ENCODE results near the gene ACAT1. TPM values are rescaled to one million over a fixed set of nuclear protein-coding genes. Genes with fewer than 3 reads are reported as not detected.

ACAT1 gene
- total and polyA plus RNA-seq, 2 of the 8 experiments (the other 6 are each of a cell fraction or from before 2014, with no cell fraction given), result 30.4 to 30.9 TPM

GRCh38 chr11:108085672-108086071 is 35.7 kb upstream of the ACAT1 start:
- 85% methylated on average over 2 of the region's 2 CpGs; no CpG with 5 or more reads in 1 of the 2 experiments for WGBS, 2 experiments (ENCODE audit: extremely low coverage in 1 of 2, insufficient coverage in 1 of 2, insufficient read length in 1 of 2, insufficient replicate concordance in 2 of 2, low coverage in 1 of 2, low lambda C conversion rate in 2 of 2, missing lambda C conversion rate in 1 of 2)

More at GRCh38 chr11:108085672-108086071, 35.7 kb upstream of the ACAT1 start:
- H2BK15ac ChIP-seq (ENCODE audit: low read length), result no peak overlapping the region
- CTCF ChIA-PET (ENCODE audit: partially characterized antibody), result interaction anchor here (1.0 to 1.2 kb wide), 2 partner anchors 21 to 26 kb away, joined by 3 to 4 read pairs; no protein-coding TSS in a partner anchor
- H3K14ac ChIP-seq (ENCODE audit: insufficient read length), result no peak overlapping the region
- no peaks in the 10 kb centered on the region for H3K79me1 ChIP-seq (ENCODE audit: low read depth, low read length)
- no peak overlapping the region for H2AFZ ChIP-seq (ENCODE audit: low read length)
- no peak overlapping the region for H4K5ac ChIP-seq (ENCODE audit: insufficient read length, low read depth, low read length)
- H3K23me2 ChIP-seq (ENCODE audit: low read depth, low read length), result no peaks in the 10 kb centered on the region; the same call in 1 of the 2 replicates
- no peaks in the 10 kb centered on the region for H3K79me2 ChIP-seq (ENCODE audit: control insufficient read depth in 1 of 2, insufficient read depth in 2 of 2, low read length in 2 of 2)
- POLR2A ChIA-PET (ENCODE audit: partially characterized antibody), result interaction anchor here (1.0 kb wide), 1 partner anchor 84 kb away, joined by 3 read pairs; no protein-coding TSS in a partner anchor
- H3K36me3 ChIP-seq (ENCODE audit: control insufficient read depth in 2 of 4, insufficient read depth in 4 of 4, low read length in 3 of 4), result peaks cover 0 to 7% (median 0%) of the 10 kb centered on the region in 4 experiments; a peak in 2 of 8 replicates
- H3K27me3 ChIP-seq (replicated peaks in 1 of 4; ENCODE audit: control insufficient read depth in 3 of 4, extremely low read depth in 1 of 4, insufficient read depth in 3 of 4, low read length in 3 of 4), result no peaks in the 10 kb centered on the region
- H3K27ac ChIP-seq (ENCODE audit: low read depth, low read length), result no peak overlapping the region
- H3K9me3 ChIP-seq (ENCODE audit: insufficient read depth in 2 of 2, low read depth in 1 of 2, low read length in 1 of 2), result no peaks in the 10 kb centered on the region
- no peak overlapping the region for H3K18ac ChIP-seq (ENCODE audit: extremely low read depth, low read length)
- no peak overlapping the region for H2BK12ac ChIP-seq (ENCODE audit: low read depth, low read length)
- TF ChIP-seq RXRA (IDR thresholded peaks at IDR 0.05; ENCODE audit: insufficient read depth, low read depth, low read length) (no peak), CEBPB (IDR thresholded peaks at IDR 0.05; ENCODE audit: low read depth, low read length) (peak; percentile 74; the same call in 1 of the 2 replicates)
- H4K8ac ChIP-seq (ENCODE audit: extremely low read depth, insufficient read depth, low read length), result no peak overlapping the region
- no peak overlapping the region for H3K56ac ChIP-seq (replicated peaks; ENCODE audit: insufficient read length, low read depth, low read length)
- no peak overlapping the region for H3K4me3 ChIP-seq (ENCODE audit: extremely low read depth in 1 of 4, insufficient read depth in 2 of 4, low read depth in 3 of 4, low read length in 4 of 4)
- no peak overlapping the region for H2BK20ac ChIP-seq (ENCODE audit: low read length)
- H3K23ac ChIP-seq (ENCODE audit: insufficient read length), result no peak overlapping the region
- H3K4me2 ChIP-seq (ENCODE audit: insufficient read depth in 1 of 2, low read depth in 2 of 2, low read length in 2 of 2), result no peak overlapping the region
- H2BK5ac ChIP-seq (ENCODE audit: low read depth, low read length), result no peak overlapping the region
- FAIRE-seq, result no peak
- H2BK120ac ChIP-seq (replicated peaks; ENCODE audit: low read depth, low read length), result no peak overlapping the region
- no peak for DNase-seq (ENCODE audit: low read depth in 1 of 2, low spot score in 2 of 2)
- H3K9ac ChIP-seq (replicated peaks in 1 of 4; ENCODE audit: extremely low read depth in 1 of 4, low read depth in 3 of 4, low read length in 3 of 4), result no peak overlapping the region
- no peak overlapping the region for H4K91ac ChIP-seq (replicated peaks; ENCODE audit: insufficient read length, low read length)
- no peak overlapping the region for H3K4ac ChIP-seq (replicated peaks; ENCODE audit: insufficient read length, low read depth, low read length)
- H4K20me1 ChIP-seq (replicated peaks in 1 of 2; ENCODE audit: control insufficient read depth in 1 of 2, insufficient read depth in 2 of 2, low read length in 2 of 2), result peaks cover 0 to 2% of the 10 kb centered on the region in 2 experiments
- H2AK5ac ChIP-seq (ENCODE audit: low read depth, low read length), result no peak overlapping the region
- no peaks in the 10 kb centered on the region for H3K4me1 ChIP-seq (replicated peaks in 1 of 4; ENCODE audit: control insufficient read depth in 3 of 4, insufficient read depth in 4 of 4, low read length in 3 of 4)

Measured in H1 (cell line).